Glutamatergic neuron (in vitro differentiated cells): ENCODE measurements around the gene LRRFIP1. TPM values are rescaled to one million over a fixed set of nuclear protein-coding genes. Genes with fewer than 3 reads are reported as not detected.

ENCODE experiments used
- DNase-seq: peaks from one replicate; pipeline ENCODE4 v3.0.0; 2022
- H3K27ac Mint-ChIP-seq: one replicate; pipeline ENCODE4 v1.8.0; 2020; ENCODE audit warnings: mild to moderate bottlenecking, mixed read lengths, inconsistent platforms; ENCODE audit not compliant: unreplicated experiment
- H3K27me3 Mint-ChIP-seq: one replicate; pipeline ENCODE4 v1.8.0; 2020; ENCODE audit warnings: mild to moderate bottlenecking, moderate library complexity, mixed read lengths, inconsistent platforms; ENCODE audit not compliant: unreplicated experiment
- H3K36me3 Mint-ChIP-seq: one replicate; pipeline ENCODE4 v1.8.0; 2020; ENCODE audit warnings: mild to moderate bottlenecking, mixed read lengths, inconsistent platforms; ENCODE audit not compliant: unreplicated experiment
- H3K4me1 Mint-ChIP-seq: one replicate; pipeline ENCODE4 v1.8.0; 2020; ENCODE audit warnings: mild to moderate bottlenecking, low read depth, mixed read lengths, inconsistent platforms; ENCODE audit not compliant: unreplicated experiment
- H3K4me3 Mint-ChIP-seq: one replicate; pipeline ENCODE4 v1.8.0; 2020; ENCODE audit warnings: mild to moderate bottlenecking, mixed read lengths, inconsistent platforms; ENCODE audit not compliant: unreplicated experiment
- H3K9me3 Mint-ChIP-seq: one replicate; pipeline ENCODE4 v1.8.0; 2020; ENCODE audit warnings: mild to moderate bottlenecking, moderate library complexity, mixed read lengths, inconsistent platforms; ENCODE audit not compliant: unreplicated experiment
- CTCF ChIP-seq: fragments of 200-600 bp; sonication (generic); IDR thresholded peaks from one replicate; pipeline ENCODE4 v1.5.0; 2021; ENCODE audit not compliant: partially characterized antibody, unreplicated experiment
- total RNA-seq: library from RNA; stranded (reverse); fragmentation: NEBNext Ultra II Directional; extraction: Animal tissue kit (Norgen Biotek cat#: 25700); gene quantifications from one replicate; pipeline ENCODE4 v1.2.1, GENCODE V29; 2021; ENCODE audit not compliant: unreplicated experiment

The LRRFIP1 gene
- total RNA-seq, 1 donor from 2014 or later = 112 TPM

GRCh38 chr2:237612527-237613357 is 14.6 kb upstream of the LRRFIP1 start:
- Mint-ChIP-seq H3K4me3 (no peak overlapping the region), H3K4me1 (peaks cover 13% of the 10 kb centered on the region), H3K9me3 (peaks cover 7% of the 10 kb centered on the region), H3K36me3 (peaks cover 15% of the 10 kb centered on the region), H3K27ac (no peak overlapping the region), H3K27me3 (peaks cover 7% of the 10 kb centered on the region)
- TF ChIP-seq CTCF = no peak
- DNase-seq = no peak

DNA sequence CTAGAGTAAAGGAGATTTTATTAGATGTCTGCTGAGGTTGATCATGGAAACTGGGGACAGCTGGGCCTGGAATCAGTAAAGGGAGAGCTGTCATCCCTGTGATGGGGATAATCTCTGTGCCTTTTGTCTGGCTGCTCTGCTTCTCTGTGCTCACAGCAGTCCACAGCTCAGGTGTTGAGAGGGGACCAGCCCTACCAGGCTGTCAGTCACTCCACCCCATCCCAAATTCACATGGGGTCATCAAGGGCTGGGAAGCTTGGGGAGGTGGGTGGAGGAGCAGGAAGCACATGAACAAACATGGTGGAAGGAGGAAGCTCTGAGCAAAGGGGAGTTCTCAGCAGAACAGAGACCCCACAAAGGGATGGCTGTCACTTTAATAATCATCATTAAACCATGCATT is 13.7 kb upstream of the LRRFIP1 start:
- peaks cover 4% of the 10 kb centered on the region for H3K27me3 Mint-ChIP-seq
- TF ChIP-seq CTCF = no peak
- no peak for DNase-seq
- H3K36me3 Mint-ChIP-seq = peaks cover 7% of the 10 kb centered on the region
- peaks cover 13% of the 10 kb centered on the region for H3K4me1 Mint-ChIP-seq
- H3K9me3 Mint-ChIP-seq = peaks cover 6% of the 10 kb centered on the region
- no peak overlapping the region for H3K27ac Mint-ChIP-seq
- H3K4me3 Mint-ChIP-seq = no peak overlapping the region

DNA sequence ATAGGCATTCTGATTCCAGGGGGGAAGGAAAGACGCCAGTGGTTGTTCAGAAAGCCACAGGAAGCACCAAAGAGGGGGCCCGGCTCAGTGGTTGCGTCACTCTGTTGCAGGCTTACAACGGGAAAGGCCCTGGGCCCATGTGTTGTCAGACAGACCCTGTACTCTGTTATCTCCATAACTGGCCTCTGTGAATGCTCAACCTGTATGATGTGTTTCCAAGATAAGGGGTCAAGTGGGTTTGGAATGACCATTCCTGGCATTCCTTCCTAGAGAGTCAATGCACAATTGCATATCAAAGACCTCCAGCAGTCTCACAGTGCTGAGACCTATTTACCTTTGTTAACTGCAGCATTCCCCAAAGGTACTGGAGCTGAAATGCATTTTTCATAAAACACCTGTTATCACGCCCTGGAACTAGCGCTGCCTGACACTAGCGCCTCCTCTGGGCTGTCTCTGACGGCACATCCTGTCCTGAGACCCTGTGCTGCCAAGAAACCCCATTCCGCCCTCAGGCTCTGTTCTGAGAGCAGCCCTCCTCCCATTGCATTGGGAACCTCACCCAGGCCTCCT is 13.2 kb upstream of the LRRFIP1 start:
- Mint-ChIP-seq H3K27me3 (peaks cover 4% of the 10 kb centered on the region), H3K4me1 (peaks cover 13% of the 10 kb centered on the region), H3K36me3 (peaks cover 6% of the 10 kb centered on the region), H3K27ac (no peak overlapping the region), H3K9me3 (peaks cover 6% of the 10 kb centered on the region), H3K4me3 (no peak overlapping the region)
- no peak for DNase-seq
- TF ChIP-seq CTCF = no peak

- DNase-seq = no peak
- peaks cover 2% of the 10 kb centered on the region for H3K27me3 Mint-ChIP-seq
- peaks cover 13% of the 10 kb centered on the region for H3K4me1 Mint-ChIP-seq
- TF ChIP-seq CTCF = no peak
- peaks cover 3% of the 10 kb centered on the region for H3K9me3 Mint-ChIP-seq
- H3K36me3 Mint-ChIP-seq = no peaks in the 10 kb centered on the region
- H3K27ac Mint-ChIP-seq = no peak overlapping the region
- H3K4me3 Mint-ChIP-seq = no peak overlapping the region
These were observed 11.6 kb upstream of the LRRFIP1 start for GRCh38 chr2:237615631-237616249.

DNA sequence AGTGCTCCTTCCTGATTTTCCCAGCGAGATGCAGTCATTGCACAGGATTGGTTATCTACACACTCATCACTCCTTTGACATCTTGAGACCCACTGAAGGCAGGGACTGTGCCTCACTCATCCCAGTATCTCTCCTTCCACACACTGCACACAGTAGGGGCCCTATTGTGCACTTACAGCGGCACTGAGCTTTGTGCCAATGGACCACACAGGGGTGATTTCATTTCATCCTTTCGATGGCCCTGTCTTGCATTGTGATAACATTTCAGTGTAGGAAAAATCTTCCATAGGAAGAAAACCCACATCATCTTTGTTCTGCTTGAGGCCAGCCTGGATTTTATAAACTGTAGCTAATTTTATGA is 11.0 kb upstream of the LRRFIP1 start:
- Mint-ChIP-seq H3K4me1 (peaks cover 13% of the 10 kb centered on the region), H3K4me3 (no peak overlapping the region), H3K27ac (no peak overlapping the region)

More for the DNA sequence above, 11.0 kb upstream of the LRRFIP1 start:
- no peaks in the 10 kb centered on the region for H3K36me3 Mint-ChIP-seq
- peaks cover 2% of the 10 kb centered on the region for H3K27me3 Mint-ChIP-seq
- no peak for TF ChIP-seq CTCF
- peaks cover 3% of the 10 kb centered on the region for H3K9me3 Mint-ChIP-seq
- DNase-seq = no peak
